Stimulated activated CD8-positive, alpha-beta memory T cell treated with anti-CD3 and anti-CD28 coated beads, Interleukin-15, amount 100 ng/mL, for 24 hours (primary cell): ENCODE results near the gene TTC9B.
A peak's percentile ranks its signal among the peaks of the same experiment; 100 is the strongest.
"Not testable (repeated sequence)": the region's sequence is repeated elsewhere in the genome, so short reads cannot be mapped to it uniquely, and the experiment has no call there.

Experiments
- DNase-seq: peaks from one replicate; pipeline ENCODE4 v3.0.0-alpha.2; 2020; ENCODE audit warnings: low read depth

TTC9B gene

DNA sequence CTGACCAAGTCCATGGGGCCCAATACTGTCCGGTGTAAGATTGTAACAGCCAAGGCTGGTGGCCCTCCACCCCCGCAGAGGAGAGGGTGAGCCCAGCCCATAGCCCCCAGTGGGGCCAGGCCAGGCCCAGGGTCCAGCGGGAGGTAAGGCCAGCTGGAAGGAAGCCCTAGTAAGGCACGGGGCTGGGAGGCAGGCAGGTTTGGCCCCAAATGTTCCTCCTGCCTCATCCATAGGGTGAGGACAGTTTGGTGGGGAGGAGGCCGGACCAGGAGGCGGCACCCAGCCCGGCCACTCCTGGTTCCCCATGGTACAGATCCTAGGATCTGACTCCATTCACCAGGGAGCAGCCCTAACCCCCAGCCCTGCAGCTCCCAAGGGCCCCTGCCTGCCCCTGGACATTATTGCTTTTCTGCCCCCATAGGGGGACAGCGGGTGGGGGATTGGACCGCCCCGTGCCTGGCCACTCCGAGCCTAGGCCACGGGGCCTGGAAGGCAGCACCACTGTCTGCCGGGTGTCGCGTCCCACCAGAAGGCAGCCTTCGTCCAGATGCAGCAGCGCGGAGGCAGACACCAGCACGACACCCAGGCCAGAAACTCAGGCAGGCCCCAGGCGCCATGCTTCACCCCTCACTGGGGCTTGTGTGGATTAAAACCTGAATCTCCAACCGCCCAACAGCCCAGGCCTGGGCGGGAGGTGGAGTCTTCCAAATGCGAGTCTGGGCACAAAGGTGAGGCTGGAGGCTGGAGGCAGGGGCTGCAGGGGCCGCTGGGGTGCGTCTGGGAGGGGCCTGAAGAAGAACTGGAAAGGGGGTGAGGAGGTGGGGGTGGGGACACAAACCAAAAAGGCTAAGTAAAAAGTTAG lies 15.0 kb upstream of the TTC9B start:
- DNase-seq, result no peak

GRCh38 chr19:40232479-40232878 lies 14.3 kb upstream of the TTC9B start:
- no peak for DNase-seq

- DNase-seq, result no peak
These were observed 13.6 kb upstream of the TTC9B start for GRCh38 chr19:40231544-40232424.

GRCh38 chr19:40231057-40231456 lies 12.9 kb upstream of the TTC9B start:
- no peak for DNase-seq

GRCh38 chr19:40229926-40230417 lies 11.8 kb upstream of the TTC9B start:
- DNase-seq, result no peak

GRCh38 chr19:40229484-40229883 lies 11.3 kb upstream of the TTC9B start:
- DNase-seq, result no peak

DNA sequence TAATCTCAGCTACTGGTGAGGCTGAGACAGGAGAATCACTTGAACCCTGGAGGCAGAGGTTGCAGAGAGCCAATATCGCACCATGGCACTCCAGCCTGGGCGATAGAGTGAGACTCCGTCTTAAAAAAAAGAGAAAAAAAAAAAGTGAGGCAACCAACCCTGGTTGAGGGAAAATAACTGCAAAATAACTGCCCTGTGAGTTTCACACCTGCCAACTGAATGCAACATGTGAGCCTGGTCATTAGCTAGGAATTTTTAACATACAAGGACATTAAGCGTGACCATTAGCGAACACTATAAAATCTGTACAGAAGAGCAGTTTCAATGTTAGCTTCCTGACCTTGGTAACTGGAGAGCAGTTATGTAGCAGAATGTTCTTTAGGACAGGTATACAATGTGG lies 10.7 kb upstream of the TTC9B start:
- no peak for DNase-seq

GRCh38 chr19:40228346-40228745 lies 10.2 kb upstream of the TTC9B start:
- DNase-seq, result no peak

DNA sequence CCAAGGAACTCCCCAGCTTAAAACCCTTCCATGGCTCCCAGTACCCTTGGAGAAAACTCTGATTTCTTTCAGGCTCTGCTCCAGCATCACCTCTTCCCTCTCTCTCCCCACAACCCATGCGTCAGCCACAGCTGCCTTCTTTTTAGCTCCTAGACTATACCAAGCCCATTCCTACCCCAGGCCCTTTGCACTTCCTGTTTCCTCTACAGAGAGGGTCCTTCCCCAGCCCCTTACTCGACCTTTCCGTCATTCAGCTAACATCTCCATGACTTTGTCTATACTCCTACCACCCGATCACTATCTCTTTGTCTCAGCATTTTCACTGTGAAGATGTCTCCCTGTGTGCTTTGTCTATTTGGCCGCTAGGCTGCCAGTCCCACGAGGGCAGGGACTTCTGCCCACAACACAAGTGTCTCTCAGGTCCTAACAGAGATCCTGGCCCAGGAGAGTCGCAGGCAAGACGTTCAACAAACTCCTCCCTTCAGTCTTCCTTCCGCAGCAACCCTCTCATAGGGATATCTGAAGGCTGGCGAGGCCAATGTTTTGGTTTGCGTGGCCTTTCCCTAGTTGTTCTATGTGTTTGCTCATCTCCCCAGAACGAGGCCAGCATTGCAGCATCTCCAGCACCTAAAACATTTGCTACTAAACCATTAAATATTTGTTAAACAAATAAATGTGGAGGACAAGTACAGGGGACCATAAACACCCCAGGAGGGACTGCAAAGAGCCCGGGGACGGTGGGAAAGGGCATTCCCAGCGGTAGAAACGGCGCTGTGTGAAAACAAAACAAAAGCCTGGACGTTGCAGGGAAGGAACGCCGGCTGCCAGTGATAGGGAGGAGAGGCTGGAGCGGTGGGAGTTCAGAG lies 7.5 kb upstream of the TTC9B start:
- no peak for DNase-seq

- DNase-seq, result no peak
These were observed 6.4 kb upstream of the TTC9B start for GRCh38 chr19:40224342-40225150.

DNA sequence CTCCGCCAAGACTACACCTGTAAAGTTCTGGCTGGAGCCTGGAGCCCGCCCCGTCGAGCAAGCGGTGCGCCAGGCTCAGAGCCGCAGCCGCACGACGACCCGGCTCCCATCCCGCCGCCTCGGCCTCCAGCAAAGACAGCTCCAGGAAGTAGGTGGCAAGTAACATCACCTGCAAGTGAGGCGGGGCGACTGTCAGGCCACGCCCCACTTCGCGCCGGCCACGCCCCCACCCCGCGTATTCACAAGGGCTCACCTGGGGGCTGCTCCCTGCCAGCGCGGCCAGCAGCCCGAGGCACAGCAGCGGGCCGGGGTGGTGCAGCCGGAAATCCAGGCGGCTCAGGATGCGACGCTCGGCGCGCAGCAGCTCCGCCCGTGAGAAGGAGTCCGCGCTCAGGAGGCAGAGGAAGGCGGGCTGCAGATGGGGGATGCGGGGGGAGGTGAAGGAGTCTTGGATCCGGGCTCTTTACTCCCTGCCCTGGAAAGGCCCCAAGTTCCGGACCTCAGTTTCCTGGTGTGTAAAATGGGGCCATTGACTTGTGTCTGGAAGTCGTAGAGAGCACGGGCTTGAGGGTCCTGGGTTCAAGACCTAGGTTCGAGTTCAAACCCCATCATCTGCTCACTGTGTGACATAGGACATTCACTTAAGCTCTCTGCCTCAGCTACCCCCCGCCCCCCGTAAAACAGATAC lies 5.1 kb upstream of the TTC9B start:
- no peak for DNase-seq

DNA sequence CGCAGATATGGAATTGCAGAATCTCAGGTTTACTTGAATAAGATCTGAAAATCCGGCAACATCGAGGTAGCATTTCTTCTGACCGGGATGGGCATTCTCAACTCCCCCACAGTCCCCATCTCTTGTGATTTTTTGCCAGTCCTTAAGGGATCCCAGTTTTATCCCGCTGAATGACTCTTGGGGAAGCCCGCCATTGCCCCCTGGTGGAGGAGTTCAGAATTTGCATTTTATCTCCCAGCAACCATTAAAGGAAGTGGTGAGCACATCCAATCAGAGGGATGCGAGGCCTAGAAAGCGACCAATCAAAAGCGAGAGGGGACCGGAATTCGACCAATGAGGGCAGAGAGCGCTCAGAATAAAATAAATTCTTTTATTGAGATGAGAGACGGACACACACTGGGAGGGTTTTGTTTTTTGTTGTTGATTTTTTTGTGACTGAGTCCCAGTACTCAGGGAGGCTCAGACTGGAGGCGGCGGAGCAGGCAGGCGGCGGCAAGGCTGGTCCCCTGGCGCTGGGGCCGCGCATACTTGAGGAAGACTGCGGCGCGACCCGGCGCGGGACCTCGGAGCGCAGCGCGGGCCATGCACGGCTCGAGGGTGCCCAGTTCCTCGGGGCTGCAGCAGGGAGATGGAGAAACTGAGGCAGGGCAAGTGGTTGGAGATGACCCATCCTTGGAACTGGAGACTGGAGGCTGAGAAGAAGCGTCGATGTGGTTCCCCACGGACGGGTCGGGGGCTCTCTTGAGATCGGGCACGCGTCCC lies 3.9 kb upstream of the TTC9B start:
- DNase-seq, result peak; percentile 16

GRCh38 chr19:40220674-40221073 lies 2.5 kb upstream of the TTC9B start:
- DNase-seq, result no peak

DNA sequence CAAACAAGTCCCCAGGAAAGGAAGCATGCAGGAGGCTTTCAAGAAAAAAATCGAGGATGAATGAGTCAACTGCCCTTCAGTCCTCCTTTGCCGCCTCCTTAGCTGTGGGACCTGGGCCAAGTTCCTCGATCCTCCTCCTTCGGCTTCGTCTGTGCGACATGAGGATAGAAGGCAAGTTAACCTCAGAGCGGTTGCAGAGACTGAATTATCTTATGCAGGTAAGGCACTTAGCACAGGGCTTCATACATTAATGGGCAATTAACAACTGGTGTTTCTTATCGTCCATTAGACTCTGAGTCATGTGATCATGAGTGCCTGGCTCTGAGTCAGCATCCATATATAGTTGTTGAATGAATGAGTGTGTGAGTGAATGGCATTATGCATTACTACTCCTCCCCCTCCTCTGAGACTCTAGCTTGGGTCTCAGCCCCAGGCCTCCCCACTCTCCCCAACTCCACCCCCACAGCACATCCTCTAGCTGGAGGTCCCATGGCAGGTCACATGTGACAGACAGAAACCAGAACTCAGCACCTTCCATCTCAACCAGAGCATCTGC lies 1.6 kb upstream of the TTC9B start:
- no peak for DNase-seq

- DNase-seq, result not testable (repeated sequence)
These were observed 845 bp upstream of the TTC9B start for GRCh38 chr19:40219029-40219428.

- DNase-seq, result no peak
These were observed 965 bp downstream of the TTC9B start for GRCh38 chr19:40217027-40217810.

GRCh38 chr19:40216777-40217026 lies 1.5 kb downstream of the TTC9B start:
- no peak for DNase-seq

DNA sequence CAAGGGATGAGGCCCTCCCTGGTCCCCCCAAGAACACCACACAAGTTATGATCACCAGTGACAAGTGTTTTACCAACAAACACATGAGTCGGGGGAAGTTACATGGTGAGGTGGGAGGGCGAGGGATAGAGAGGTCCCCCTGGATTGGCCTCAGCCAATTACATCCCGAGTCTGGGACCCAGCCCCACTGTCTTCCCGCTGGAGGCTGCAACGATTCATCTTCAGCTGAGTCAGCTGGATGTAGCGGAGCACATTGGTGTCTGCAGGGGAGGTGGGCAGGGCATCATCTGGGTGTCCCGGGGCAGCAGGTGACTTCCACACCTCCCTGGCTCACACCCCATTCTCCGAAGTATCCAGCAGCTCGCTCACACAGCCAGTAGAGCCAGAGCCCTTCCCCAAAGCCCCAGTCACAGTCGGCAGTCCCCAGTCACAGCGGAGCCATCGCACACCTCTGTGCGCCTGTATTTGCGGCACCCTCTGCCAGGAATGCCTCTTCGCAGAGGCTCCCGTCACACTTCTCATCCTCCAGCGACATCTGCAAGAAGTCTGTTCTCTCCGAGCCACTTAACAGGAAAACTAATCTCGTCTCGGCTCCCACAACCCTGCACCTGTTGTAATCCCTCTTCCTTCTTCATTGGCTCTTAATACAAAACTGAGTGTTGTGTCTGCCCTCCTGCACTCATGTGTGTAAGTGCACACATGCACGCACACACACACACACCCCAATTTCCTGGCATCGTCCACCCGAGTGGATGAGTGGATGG lies 2.0 kb downstream of the TTC9B start:
- DNase-seq, result no peak
